SK-N-MC (cell line): ENCODE measurements around the gene KRT14.

Experiments used
- EZH2 ChIP-seq: fragments of 200-600 bp; sonication (generic); IDR thresholded peaks from one replicate; pipeline ENCODE4 v1.6.1; 2017; ENCODE audit warnings: antibody characterized with exemption
- POLR2AphosphoS5 ChIP-seq: IDR thresholded peaks from 2 replicates; pipeline ENCODE4 v1.6.1; 2012; ENCODE audit warnings: mild to moderate bottlenecking, low read depth, low read length, borderline replicate concordance

DNA sequence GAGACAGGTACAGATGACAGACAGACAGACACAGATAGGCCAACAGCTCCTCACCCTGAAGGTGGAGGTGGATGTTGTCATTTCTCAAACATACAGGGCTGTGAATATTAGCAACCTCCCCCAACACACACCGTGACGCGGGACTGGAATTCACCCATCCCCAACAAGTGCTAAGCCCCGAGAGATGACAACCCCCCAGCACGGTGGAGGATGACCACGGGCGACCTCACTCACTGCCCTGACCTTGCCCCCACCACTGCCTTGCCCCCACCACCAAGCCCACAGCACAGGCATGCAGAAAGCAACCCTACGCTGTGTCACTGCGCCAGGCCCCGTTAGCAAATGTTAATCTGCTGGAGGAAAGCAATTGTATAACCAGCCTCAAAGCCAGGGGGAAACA, 42.6 kb upstream of the KRT14 start:
- TF ChIP-seq POLR2AphosphoS5: no peak
- TF ChIP-seq EZH2: no peak
